HCEC 1CT (cell line): ENCODE measurements around the gene PLCE1.

Experiments used
- DNase-seq: peaks from one replicate; pipeline ENCODE4 v3.0.0-alpha.2; 2017

Gene PLCE1

GRCh38 chr10:93995182-93995581, 1.5 kb downstream of the PLCE1 start:
- no peak for DNase-seq

GRCh38 chr10:93995598-93996271, 2.0 kb downstream of the PLCE1 start:
- DNase-seq, result peak; percentile 33

- DNase-seq, result no peak
Observed at GRCh38 chr10:93996551-93996950, 2.8 kb downstream of the PLCE1 start.

- DNase-seq, result no peak
Observed at GRCh38 chr10:93997546-93997945, 3.8 kb downstream of the PLCE1 start.

- DNase-seq, result peak; percentile 6
Observed at GRCh38 chr10:93999401-93999851, 5.7 kb downstream of the PLCE1 start.

GRCh38 chr10:94000638-94001415, 7.1 kb downstream of the PLCE1 start:
- no peak for DNase-seq

GRCh38 chr10:94001416-94001810, 7.7 kb downstream of the PLCE1 start:
- no peak for DNase-seq

GRCh38 chr10:94002156-94002555, 8.4 kb downstream of the PLCE1 start:
- DNase-seq, result no peak

GRCh38 chr10:94003488-94003887, 9.8 kb downstream of the PLCE1 start:
- no peak for DNase-seq

- DNase-seq, result no peak
Observed at GRCh38 chr10:94005050-94005449, 11.3 kb downstream of the PLCE1 start.

GRCh38 chr10:94006591-94007550, 13.1 kb downstream of the PLCE1 start:
- peak; percentile 45 for DNase-seq

GRCh38 chr10:94008526-94008925, 14.8 kb downstream of the PLCE1 start:
- DNase-seq, result no peak

GRCh38 chr10:94010116-94010515, 16.4 kb downstream of the PLCE1 start:
- DNase-seq, result no peak

- DNase-seq, result no peak
Observed at GRCh38 chr10:94010886-94011285, 17.2 kb downstream of the PLCE1 start.

- DNase-seq, result no peak
Observed at GRCh38 chr10:94011296-94011695, 17.6 kb downstream of the PLCE1 start.

- no peak for DNase-seq
Observed at GRCh38 chr10:94012834-94013233, 19.1 kb downstream of the PLCE1 start.

GRCh38 chr10:94013331-94013760, 19.6 kb downstream of the PLCE1 start:
- DNase-seq, result no peak

- no peak for DNase-seq
Observed at GRCh38 chr10:94014304-94014703, 20.6 kb downstream of the PLCE1 start.

GRCh38 chr10:94016727-94017714, 23.3 kb downstream of the PLCE1 start:
- DNase-seq, result no peak

- DNase-seq, result no peak
Observed at GRCh38 chr10:94018107-94018506, 24.4 kb downstream of the PLCE1 start.

- DNase-seq, result no peak
Observed at GRCh38 chr10:94023906-94024305, 30.2 kb downstream of the PLCE1 start.

- no peak for DNase-seq
Observed at GRCh38 chr10:94024407-94024806, 30.7 kb downstream of the PLCE1 start.
